ENCODE data around the gene ALG8. TPM values are rescaled to one million over a fixed set of nuclear protein-coding genes. Genes with fewer than 3 reads are reported as not detected.

Gene ALG8
- total and polyA plus RNA-seq, 2 experiments from 2014 or later, result 38.4 to 74.1 TPM

DNA sequence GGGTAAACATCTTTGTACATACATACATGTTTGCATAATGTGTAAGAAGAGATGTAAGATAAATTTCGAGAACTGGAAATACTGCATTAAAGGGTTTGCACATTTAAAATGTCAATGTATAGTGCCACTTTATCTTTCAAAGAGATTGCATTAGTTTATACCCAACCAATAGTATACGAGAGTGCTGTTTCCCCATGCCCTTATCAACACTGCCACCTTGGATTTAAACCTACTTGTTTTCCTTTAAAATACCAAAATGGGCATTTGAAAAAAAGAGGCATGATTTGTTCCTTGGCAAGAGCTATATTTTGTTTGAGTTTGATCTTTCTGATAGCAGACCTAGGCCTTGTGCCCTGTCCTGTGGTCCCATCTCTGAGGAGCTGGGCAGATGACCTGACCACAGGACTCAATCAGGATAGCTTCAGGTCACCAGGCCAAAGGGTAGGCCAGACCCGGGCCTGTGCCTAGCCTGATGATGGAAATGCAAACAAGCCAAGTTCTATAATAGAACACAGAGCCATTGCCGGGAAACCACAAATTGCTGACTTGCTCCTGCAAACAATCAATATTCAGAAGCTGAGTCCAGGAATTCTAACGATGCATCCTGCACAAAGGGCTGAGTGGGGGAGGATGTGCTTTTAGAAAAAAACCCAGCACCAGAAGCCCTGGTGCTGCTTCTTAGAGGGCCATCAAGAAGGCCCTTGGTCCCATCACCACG lies 16.9 kb upstream of the ALG8 start:
- no peak for DNase-seq (ENCODE audit: low read depth in 1 of 2, low spot score in 1 of 2)

GRCh38 chr11:78151804-78152203 lies 12.4 kb upstream of the ALG8 start:
- no peak for TF ChIP-seq CTCF (IDR thresholded peaks at IDR 0.05; ENCODE audit: low read depth, low read length)
- no peak for DNase-seq (ENCODE audit: low read depth in 1 of 2, low spot score in 1 of 2)
- Histone ChIP-seq H3K4me1 (ENCODE audit: low read depth) (peaks cover 6% of the 10 kb centered on the region), H3K4me3 (no peak overlapping the region), H3K36me3 (no peaks in the 10 kb centered on the region), H3K27me3 (no peaks in the 10 kb centered on the region), H3K27ac (no peak overlapping the region), H3K9me3 (ENCODE audit: low read depth) (no peaks in the 10 kb centered on the region)

More for the DNA sequence above, 16.9 kb upstream of the ALG8 start:
- Histone ChIP-seq H3K4me3 (no peak overlapping the region), H3K36me3 (no peaks in the 10 kb centered on the region), H3K4me1 (ENCODE audit: low read depth) (peaks cover 5% of the 10 kb centered on the region), H3K27ac (no peak overlapping the region), H3K27me3 (no peaks in the 10 kb centered on the region), H3K9me3 (ENCODE audit: low read depth) (no peaks in the 10 kb centered on the region)
- no peak for TF ChIP-seq CTCF (IDR thresholded peaks at IDR 0.05; ENCODE audit: low read depth, low read length)

- Histone ChIP-seq H3K4me3 (no peak overlapping the region), H3K4me1 (ENCODE audit: low read depth) (peaks cover 6% of the 10 kb centered on the region), H3K27me3 (no peaks in the 10 kb centered on the region), H3K36me3 (no peaks in the 10 kb centered on the region), H3K9me3 (ENCODE audit: low read depth) (no peaks in the 10 kb centered on the region), H3K27ac (peak overlapping the region; percentile 15)
- no peak for TF ChIP-seq CTCF (IDR thresholded peaks at IDR 0.05; ENCODE audit: low read depth, low read length)
- DNase-seq (ENCODE audit: low read depth in 1 of 2, low spot score in 1 of 2), result no peak
These were observed 11.3 kb upstream of the ALG8 start for GRCh38 chr11:78150754-78151153.

- Histone ChIP-seq H3K36me3 (no peaks in the 10 kb centered on the region), H3K27ac (no peak overlapping the region), H3K9me3 (ENCODE audit: low read depth) (no peaks in the 10 kb centered on the region), H3K4me3 (no peak overlapping the region), H3K27me3 (no peaks in the 10 kb centered on the region), H3K4me1 (ENCODE audit: low read depth) (peaks cover 6% of the 10 kb centered on the region)
- DNase-seq (ENCODE audit: low read depth in 1 of 2, low spot score in 1 of 2), result no peak
- TF ChIP-seq CTCF (IDR thresholded peaks at IDR 0.05; ENCODE audit: low read depth, low read length), result no peak
These were observed 10.9 kb upstream of the ALG8 start for GRCh38 chr11:78150346-78150745.

GRCh38 chr11:78149646-78150045 lies 10.2 kb upstream of the ALG8 start:
- no peaks in the 10 kb centered on the region for H3K27me3 ChIP-seq
- no peaks in the 10 kb centered on the region for H3K36me3 ChIP-seq
- DNase-seq (ENCODE audit: low read depth in 1 of 2, low spot score in 1 of 2), result peak in 1 of 2 donors; percentile 77
- H3K9me3 ChIP-seq (ENCODE audit: low read depth), result no peaks in the 10 kb centered on the region
- no peak overlapping the region for H3K27ac ChIP-seq
- no peak overlapping the region for H3K4me3 ChIP-seq
- peak; percentile 46 for TF ChIP-seq CTCF (IDR thresholded peaks at IDR 0.05; ENCODE audit: low read depth, low read length)
- peaks cover 6% of the 10 kb centered on the region for H3K4me1 ChIP-seq (ENCODE audit: low read depth)
